GM18907 (cell line): ENCODE results near the gene TMEM255B.

ENCODE experiments used
- ATAC-seq: cut with Tn5 transposase; IDR thresholded peaks from one replicate; pipeline ENCODE4 v1.9.1; 2021; ENCODE audit warnings: mild to moderate bottlenecking, moderate library complexity; ENCODE audit not compliant: unreplicated experiment

The TMEM255B gene

GRCh38 chr13:113845055-113845454, 86.0 kb downstream of the TMEM255B start:
- ATAC-seq: no peak

DNA sequence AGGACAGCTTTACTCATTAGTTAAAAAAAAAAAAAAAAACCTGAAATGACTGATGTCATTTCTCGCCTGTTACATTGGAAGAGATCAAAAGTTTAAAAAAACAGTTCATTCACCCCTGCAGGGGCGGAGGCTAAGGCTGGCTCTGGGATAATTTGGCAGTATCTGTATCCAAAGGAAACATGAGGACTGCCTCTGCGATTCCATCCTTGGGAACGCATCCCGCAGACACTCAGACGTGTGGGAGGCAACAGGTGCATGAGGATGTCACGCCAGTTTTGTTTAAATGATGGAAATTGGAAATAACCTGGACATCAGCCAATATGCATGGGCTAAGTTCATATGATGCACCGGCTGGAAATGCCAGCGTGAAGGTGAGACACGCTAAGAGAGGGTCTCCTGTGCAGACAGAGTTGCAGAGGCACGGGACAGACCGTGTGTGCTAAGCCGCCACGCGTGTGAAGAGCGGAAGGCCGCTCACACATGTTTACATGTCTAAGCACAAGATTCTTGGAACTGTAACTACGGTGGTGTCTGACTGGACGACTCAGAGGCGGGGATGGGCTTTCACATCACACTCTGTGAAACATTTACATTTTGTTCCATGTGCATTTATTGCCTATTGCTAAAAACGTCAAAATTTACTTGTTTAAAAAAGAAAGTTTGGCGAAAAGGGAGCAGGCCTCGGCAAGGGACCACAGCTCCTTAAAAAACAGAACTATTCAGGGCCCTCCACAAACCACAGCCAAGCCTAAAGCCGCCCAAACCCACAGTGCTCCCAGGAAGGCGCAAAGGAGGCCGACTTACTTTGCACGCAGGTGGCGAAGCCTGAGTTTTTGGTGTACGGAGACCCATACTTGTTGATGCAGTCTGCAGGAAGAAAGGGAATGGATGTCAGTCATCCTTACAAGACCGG, 87.0 kb downstream of the TMEM255B start:
- ATAC-seq: no peak

DNA sequence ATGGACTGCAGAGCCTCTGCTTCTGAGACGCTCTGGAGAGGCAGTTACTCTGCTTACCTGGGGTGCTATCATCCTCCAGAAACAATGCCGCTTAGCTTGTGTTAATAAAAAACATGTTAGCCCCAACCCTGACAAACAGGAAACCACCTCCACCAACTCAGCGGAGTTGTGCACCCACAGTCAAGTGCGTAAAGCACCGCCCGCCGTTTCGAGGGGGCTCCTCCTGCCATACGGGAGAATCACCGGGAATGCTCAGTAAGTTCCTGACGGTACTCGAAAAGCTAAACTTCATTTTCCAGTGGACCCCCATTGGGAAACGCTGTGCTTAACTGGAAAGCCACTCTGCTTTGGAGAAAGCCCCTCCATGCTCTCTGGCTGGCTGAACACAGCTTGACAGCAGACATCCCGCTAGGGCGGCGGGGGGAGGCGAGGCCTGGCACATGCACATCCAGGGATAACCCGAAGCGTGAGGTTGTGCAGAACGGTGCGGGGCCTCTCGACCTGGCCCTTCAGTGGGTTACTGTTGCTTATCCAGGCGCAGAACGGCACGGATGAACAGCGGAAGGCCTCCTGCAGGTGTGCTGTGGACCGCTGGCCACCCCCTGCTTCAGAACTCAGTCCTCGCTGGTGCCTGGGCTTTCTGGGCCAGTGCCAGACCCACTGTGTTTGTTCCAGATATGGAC, 87.8 kb downstream of the TMEM255B start:
- ATAC-seq: no peak

- ATAC-seq: no peak
These were observed 89.0 kb downstream of the TMEM255B start for GRCh38 chr13:113848020-113848419.

DNA sequence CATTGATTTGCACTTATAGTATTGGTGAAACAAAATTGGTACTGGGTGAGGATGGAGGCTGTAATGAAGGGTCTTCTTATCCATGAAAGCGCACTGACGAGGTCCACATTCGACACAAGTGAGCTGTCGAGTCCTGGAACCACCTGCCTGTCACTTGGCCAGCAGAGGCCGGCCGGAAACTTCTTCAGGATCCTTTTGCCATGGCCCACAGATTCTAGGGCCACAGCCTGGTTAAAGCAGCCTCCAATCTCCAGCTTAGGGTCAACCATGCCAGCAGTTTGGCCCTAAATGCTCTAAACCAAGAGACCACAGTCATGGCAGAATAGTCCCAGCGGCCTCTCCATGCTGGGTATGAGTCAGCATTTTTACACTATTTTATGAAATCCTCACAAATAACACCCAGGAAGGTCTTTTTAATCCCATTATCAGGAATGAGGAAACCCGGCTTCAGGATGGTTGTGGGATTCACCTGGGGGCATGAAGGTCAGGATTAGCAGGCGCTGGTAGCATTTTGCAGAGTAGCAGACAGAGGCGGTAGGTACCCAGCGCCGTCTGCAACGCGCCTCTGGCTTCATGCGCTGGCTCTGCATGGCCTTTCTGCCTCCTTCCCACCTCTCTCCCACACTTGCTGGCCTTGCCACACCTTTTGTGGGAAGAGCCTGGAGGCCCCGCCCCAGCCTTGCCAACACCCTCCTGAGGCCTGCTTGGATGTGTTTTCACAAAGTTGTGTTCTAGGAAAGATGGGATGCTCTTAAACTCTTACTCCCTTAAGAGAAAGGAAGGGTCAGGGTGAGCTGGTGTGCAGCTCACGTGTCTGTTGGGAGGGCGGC, 89.6 kb downstream of the TMEM255B start:
- no peak for ATAC-seq

DNA sequence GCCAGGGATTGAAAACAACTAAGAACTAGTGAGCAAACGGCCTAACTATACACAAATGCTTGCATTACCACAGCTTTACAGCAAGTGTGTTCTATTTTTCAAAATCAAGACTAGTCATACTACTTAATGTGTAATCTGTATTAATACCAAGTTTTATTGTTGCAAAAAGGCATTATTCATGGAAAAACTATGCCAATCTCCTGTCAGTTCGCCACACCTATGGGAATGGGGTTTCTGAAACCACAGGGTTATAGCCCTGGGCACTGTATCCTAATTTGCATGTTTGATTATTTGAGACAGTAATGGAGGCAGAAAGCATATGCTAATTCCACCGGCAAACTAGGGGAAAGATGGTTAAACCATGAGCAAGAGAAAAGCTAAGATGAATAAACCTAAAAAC, 90.5 kb downstream of the TMEM255B start:
- no peak for ATAC-seq

- no peak for ATAC-seq
These were observed 91.1 kb downstream of the TMEM255B start for GRCh38 chr13:113849981-113850721.

DNA sequence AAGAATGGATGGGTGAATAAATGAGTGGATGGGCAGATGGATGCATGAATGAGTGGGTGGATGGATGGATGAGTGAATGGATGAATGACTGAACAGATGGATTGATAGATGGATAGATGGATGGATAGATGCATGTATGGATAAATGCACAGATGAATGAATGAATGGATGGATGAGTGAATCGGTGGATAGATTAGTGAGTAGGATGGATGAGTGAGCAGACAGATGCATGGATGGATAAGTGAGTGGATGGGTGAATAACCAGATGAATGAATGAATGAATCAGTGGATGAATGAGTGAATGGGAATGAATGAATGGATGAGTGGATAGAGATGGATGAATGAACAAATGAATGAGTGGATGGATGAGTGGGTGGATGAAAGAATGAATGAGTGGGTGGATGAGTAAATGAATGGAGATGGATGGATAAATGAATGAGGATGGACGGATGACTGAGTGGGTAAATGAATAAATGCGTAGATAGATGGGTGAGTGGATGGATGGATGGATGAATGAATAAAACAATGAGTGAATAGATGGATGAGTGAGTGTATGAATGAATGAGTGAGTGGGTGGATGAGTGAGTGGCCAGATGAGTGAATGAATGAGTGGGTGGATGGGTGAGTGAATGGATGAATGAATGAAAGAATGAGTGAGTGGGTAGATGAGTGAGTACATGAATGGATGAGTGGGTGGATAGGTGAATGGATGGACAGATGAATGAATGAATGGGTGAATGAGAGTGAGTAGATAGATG, 91.9 kb downstream of the TMEM255B start:
- no peak for ATAC-seq

DNA sequence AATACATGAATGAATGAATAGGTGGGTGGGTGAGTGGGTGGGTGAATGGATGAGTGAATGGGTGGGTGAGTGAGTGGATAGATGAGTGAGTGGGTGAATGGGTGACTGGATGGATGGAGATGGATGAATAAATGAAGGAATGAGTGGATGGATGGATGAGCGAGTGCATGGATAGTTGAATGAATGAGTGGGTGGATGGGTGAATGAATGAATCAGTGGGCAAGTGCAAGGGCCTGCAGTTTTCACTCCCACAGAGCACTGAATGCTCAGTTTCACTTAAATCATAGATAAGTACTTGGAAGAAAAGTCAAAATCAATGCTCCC, 92.4 kb downstream of the TMEM255B start:
- no peak for ATAC-seq

- ATAC-seq: no peak
These were observed 93.0 kb downstream of the TMEM255B start for GRCh38 chr13:113851826-113852535.

- no peak for ATAC-seq
These were observed 93.8 kb downstream of the TMEM255B start for GRCh38 chr13:113852536-113853517.

- ATAC-seq: no peak
These were observed 94.7 kb downstream of the TMEM255B start for GRCh38 chr13:113853518-113854237.

DNA sequence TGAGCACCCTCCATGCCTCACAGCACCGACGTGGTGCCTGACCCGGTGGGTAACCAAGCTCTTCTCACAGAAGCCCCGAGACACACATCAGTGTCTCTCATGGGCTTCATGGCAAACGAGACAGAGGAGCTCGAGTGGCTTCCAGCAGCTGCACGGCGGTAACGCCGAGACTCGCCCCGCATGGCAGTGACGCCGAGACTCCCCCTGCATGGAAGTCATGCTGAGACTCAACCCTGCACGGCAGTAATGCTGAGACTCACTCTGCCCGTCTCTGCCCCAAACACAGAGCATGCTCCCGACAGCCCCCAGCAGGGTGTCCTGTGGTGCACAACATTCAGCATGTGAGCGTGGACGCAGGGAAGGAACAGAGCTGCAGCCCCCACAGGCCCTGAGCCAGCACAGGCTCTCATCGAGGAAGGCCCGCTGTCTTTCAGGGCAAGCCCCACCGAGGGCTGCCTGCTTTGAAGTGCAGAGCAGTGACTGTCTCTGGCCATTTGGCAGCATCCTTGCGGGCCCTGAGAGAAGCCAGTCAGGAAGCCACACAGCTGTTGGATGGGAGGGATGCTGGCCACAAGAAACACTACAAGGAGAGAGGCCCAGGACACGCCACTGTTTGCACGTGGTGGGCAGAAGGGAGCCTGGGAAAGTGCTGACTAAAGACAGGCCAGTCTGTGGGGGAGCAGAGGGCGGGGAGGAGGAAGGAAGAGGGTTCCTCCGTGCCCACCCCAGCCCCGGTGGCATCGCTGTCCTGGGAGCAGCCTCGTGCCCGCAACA, 95.4 kb downstream of the TMEM255B start:
- no peak for ATAC-seq

GRCh38 chr13:113855012-113855921, 96.2 kb downstream of the TMEM255B start:
- ATAC-seq: no peak

- no peak for ATAC-seq
These were observed 97.1 kb downstream of the TMEM255B start for GRCh38 chr13:113855931-113856715.
